Tongue (tissue), 2 donors: Measurements from ENCODE around the gene INSYN1. TPM values are rescaled to one million over a fixed set of nuclear protein-coding genes. Genes with fewer than 3 reads are reported as not detected.
"Not testable (repeated sequence)": the region's sequence is repeated elsewhere in the genome, so short reads cannot be mapped to it uniquely, and the experiment has no call there.

Experiments used
- DNase-seq: peaks from one replicate; pipeline ENCODE4 v3.0.0-alpha.2; 2015
- total RNA-seq: library from RNA; depleted of rRNA; stranded (reverse); fragments of >200 nt; gene quantifications from one replicate; pipeline ENCODE4 v1.2.3, GENCODE V29; 2014

INSYN1 gene
- total RNA-seq, 1 donor from 2014 or later, result 14.8 TPM

GRCh38 chr15:73749971-73750370 is 3.2 kb downstream of the INSYN1 start:
- DNase-seq, result no peak

- no peak for DNase-seq
These were observed 3.6 kb downstream of the INSYN1 start for GRCh38 chr15:73749533-73749932.

GRCh38 chr15:73748730-73749129 is 4.4 kb downstream of the INSYN1 start:
- DNase-seq, result no peak

GRCh38 chr15:73747847-73748590 is 5.1 kb downstream of the INSYN1 start:
- DNase-seq, result no peak

GRCh38 chr15:73746883-73747282 is 6.3 kb downstream of the INSYN1 start:
- DNase-seq, result peak; percentile 41

GRCh38 chr15:73746261-73746660 is 6.9 kb downstream of the INSYN1 start:
- DNase-seq, result no peak

- no peak for DNase-seq
These were observed 8.1 kb downstream of the INSYN1 start for GRCh38 chr15:73745073-73745472.

- DNase-seq, result no peak
These were observed 8.9 kb downstream of the INSYN1 start for GRCh38 chr15:73744293-73744692.

- DNase-seq, result no peak
These were observed 11.8 kb downstream of the INSYN1 start for GRCh38 chr15:73741321-73741836.

GRCh38 chr15:73740152-73741048 is 12.8 kb downstream of the INSYN1 start:
- no peak for DNase-seq

- DNase-seq, result no peak
These were observed 15.6 kb downstream of the INSYN1 start for GRCh38 chr15:73737535-73737934.

GRCh38 chr15:73732930-73733329 is 20.2 kb downstream of the INSYN1 start:
- no peak for DNase-seq

GRCh38 chr15:73732051-73732450 is 21.1 kb downstream of the INSYN1 start:
- not testable (repeated sequence) for DNase-seq

GRCh38 chr15:73727330-73727976 is 25.7 kb downstream of the INSYN1 start:
- no peak for DNase-seq

GRCh38 chr15:73724212-73724611 is 28.9 kb downstream of the INSYN1 start:
- DNase-seq, result no peak

GRCh38 chr15:73723191-73723590 is 30.0 kb downstream of the INSYN1 start:
- DNase-seq, result no peak

- DNase-seq, result no peak
These were observed 30.7 kb downstream of the INSYN1 start for GRCh38 chr15:73722425-73722824.

GRCh38 chr15:73718694-73719093 is 34.5 kb downstream of the INSYN1 start:
- no peak for DNase-seq

GRCh38 chr15:73717802-73718201 is 35.3 kb downstream of the INSYN1 start:
- DNase-seq, result no peak

GRCh38 chr15:73717206-73717605 is 35.9 kb downstream of the INSYN1 start:
- no peak for DNase-seq

- DNase-seq, result no peak
These were observed 36.7 kb downstream of the INSYN1 start for GRCh38 chr15:73716417-73716816.

GRCh38 chr15:73715417-73715816 is 37.7 kb downstream of the INSYN1 start:
- DNase-seq, result no peak
